Measurements from ENCODE around the gene HS2ST1. TPM values are rescaled to one million over a fixed set of nuclear protein-coding genes. Genes with fewer than 3 reads are reported as not detected.
A peak's percentile ranks its signal among the peaks of the same experiment; 100 is the strongest.

The HS2ST1 gene
- total RNA-seq, 1 experiment from 2014 or later: 54.0 TPM

- H3K27me3 Mint-ChIP-seq (ENCODE audit: unreplicated experiment): no peaks in the 10 kb centered on the region
- no peak for DNase-seq
- TF ChIP-seq CTCF (IDR thresholded peaks at IDR 0.05; ENCODE audit: unreplicated experiment): no peak
- H3K4me1 Mint-ChIP-seq (ENCODE audit: low read depth, unreplicated experiment): peaks cover 26% of the 10 kb centered on the region
- BruUV-seq (replicated peaks): no TSS peak
- intact Hi-C loops (cut with micrococcal nuclease; ENCODE audit: unreplicated experiment): no loop called here
- CTCF ChIA-PET: interaction anchor here (0.6 kb wide), 1 partner anchor 763 kb away, joined by 3 read pairs; no protein-coding TSS in a partner anchor
- no peak overlapping the region for H3K27ac Mint-ChIP-seq (ENCODE audit: unreplicated experiment)
- no peaks in the 10 kb centered on the region for H3K36me3 Mint-ChIP-seq (ENCODE audit: insufficient read depth, unreplicated experiment)
- H3K4me3 Mint-ChIP-seq (ENCODE audit: low read depth, unreplicated experiment): no peak overlapping the region
- no peaks in the 10 kb centered on the region for H3K9me3 Mint-ChIP-seq (ENCODE audit: low read depth, unreplicated experiment)
Measured at GRCh38 chr1:87089070-87089736, 174.8 kb downstream of the HS2ST1 start.

DNA sequence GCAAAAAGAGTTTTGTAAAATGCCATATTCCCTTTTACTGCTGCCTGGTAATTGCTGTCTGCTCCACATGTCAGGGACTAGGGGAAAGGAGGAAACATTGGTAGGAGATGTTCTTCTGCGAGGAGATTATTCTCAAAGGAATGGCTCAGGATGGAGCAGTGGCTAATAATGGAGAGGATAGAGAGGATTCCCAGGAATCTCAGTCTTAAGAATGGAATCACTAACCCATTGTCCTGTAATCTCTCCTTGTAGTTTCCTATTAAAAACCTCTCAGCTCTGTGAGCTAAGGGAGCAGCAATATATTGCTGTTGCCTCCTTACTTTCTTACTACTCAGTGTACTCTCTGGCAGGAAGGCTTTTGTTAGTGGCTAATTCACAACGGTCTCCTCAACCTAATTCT, 175.4 kb downstream of the HS2ST1 start:
- H3K27ac Mint-ChIP-seq (ENCODE audit: unreplicated experiment): no peak overlapping the region
- no peak overlapping the region for H3K4me3 Mint-ChIP-seq (ENCODE audit: low read depth, unreplicated experiment)
- TF ChIP-seq CTCF (IDR thresholded peaks at IDR 0.05; ENCODE audit: unreplicated experiment): no peak
- no peak for DNase-seq
- CTCF ChIA-PET: no interaction called here
- H3K4me1 Mint-ChIP-seq (ENCODE audit: low read depth, unreplicated experiment): peaks cover 26% of the 10 kb centered on the region
- no peaks in the 10 kb centered on the region for H3K36me3 Mint-ChIP-seq (ENCODE audit: insufficient read depth, unreplicated experiment)
- no peaks in the 10 kb centered on the region for H3K27me3 Mint-ChIP-seq (ENCODE audit: unreplicated experiment)
- intact Hi-C loops (cut with micrococcal nuclease; ENCODE audit: unreplicated experiment): loop anchor here (10.0 kb wide), 1 partner anchor 195 kb away; no protein-coding TSS in a partner anchor
- no peaks in the 10 kb centered on the region for H3K9me3 Mint-ChIP-seq (ENCODE audit: low read depth, unreplicated experiment)
- no TSS peak for BruUV-seq (replicated peaks)

- peaks cover 26% of the 10 kb centered on the region for H3K4me1 Mint-ChIP-seq (ENCODE audit: low read depth, unreplicated experiment)
- no peaks in the 10 kb centered on the region for H3K36me3 Mint-ChIP-seq (ENCODE audit: insufficient read depth, unreplicated experiment)
- no TSS peak for BruUV-seq (replicated peaks)
- TF ChIP-seq CTCF (IDR thresholded peaks at IDR 0.05; ENCODE audit: unreplicated experiment): no peak
- no peak for DNase-seq
- H3K27me3 Mint-ChIP-seq (ENCODE audit: unreplicated experiment): no peaks in the 10 kb centered on the region
- intact Hi-C loops (cut with micrococcal nuclease; ENCODE audit: unreplicated experiment): loop anchor here (10.0 kb wide), 1 partner anchor 197 kb away; no protein-coding TSS in a partner anchor
- no peak overlapping the region for H3K27ac Mint-ChIP-seq (ENCODE audit: unreplicated experiment)
- no peaks in the 10 kb centered on the region for H3K9me3 Mint-ChIP-seq (ENCODE audit: low read depth, unreplicated experiment)
- no peak overlapping the region for H3K4me3 Mint-ChIP-seq (ENCODE audit: low read depth, unreplicated experiment)
- CTCF ChIA-PET: no interaction called here
Measured at GRCh38 chr1:87091425-87091824, 177.0 kb downstream of the HS2ST1 start.

DNA sequence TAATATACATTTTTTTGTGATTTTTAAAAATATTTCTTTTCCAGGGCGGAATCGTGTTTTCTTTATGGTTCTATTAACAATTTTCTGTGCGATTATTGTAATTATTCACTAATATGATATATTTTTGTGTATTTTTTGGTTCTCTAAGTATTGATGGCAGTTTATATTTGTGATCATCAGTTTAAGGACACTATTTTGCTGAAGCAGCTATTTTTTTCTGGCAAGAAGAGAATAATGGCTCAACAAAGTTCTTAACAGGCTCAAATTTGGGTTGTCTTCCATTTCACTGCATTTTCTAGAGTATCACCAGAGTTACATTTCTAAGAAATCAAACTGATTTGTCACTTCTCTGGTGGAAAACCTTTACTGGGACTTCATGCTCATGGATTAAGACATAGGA, 178.4 kb downstream of the HS2ST1 start:
- no peak for TF ChIP-seq CTCF (IDR thresholded peaks at IDR 0.05; ENCODE audit: unreplicated experiment)
- no TSS peak for BruUV-seq (replicated peaks)
- peaks cover 26% of the 10 kb centered on the region for H3K4me1 Mint-ChIP-seq (ENCODE audit: low read depth, unreplicated experiment)
- no peaks in the 10 kb centered on the region for H3K27me3 Mint-ChIP-seq (ENCODE audit: unreplicated experiment)
- H3K9me3 Mint-ChIP-seq (ENCODE audit: low read depth, unreplicated experiment): no peaks in the 10 kb centered on the region
- no peaks in the 10 kb centered on the region for H3K36me3 Mint-ChIP-seq (ENCODE audit: insufficient read depth, unreplicated experiment)
- H3K4me3 Mint-ChIP-seq (ENCODE audit: low read depth, unreplicated experiment): no peak overlapping the region
- peak overlapping the region; percentile 38 for H3K27ac Mint-ChIP-seq (ENCODE audit: unreplicated experiment)
- DNase-seq: no peak
- CTCF ChIA-PET: interaction anchor here (0.9 kb wide), 1 partner anchor 25 kb away, joined by 3 read pairs; no protein-coding TSS in a partner anchor
- intact Hi-C loops (cut with micrococcal nuclease; ENCODE audit: unreplicated experiment): loop anchor here (10.0 kb wide), 1 partner anchor 198 kb away; no protein-coding TSS in a partner anchor

Data from Calu3 (cell line).